Activated naive CD4-positive, alpha-beta T cell treated with anti-CD3 and anti-CD28 coated beads for 36 hours (primary cell): Measurements from ENCODE around the gene NEAT1. TPM values are rescaled to one million over a fixed set of nuclear protein-coding genes. Genes with fewer than 3 reads are reported as not detected.

ENCODE experiments used
- CTCF ChIA-PET: fragments of 350-600 bp; sonication (Branson Sonifier 250); formaldehyde crosslinking; loops from one replicate; lab custom pipeline; 2021; ENCODE audit warnings: antibody characterized with exemption; lab: Charles Lee
- DNase-seq: peaks from one replicate; pipeline ENCODE4 v3.0.0-alpha.2; 2020
- H3K27ac Mint-ChIP-seq: one replicate; pipeline ENCODE4 v1.8.0; 2021; ENCODE audit warnings: mild to moderate bottlenecking, mixed read lengths
- H3K27me3 Mint-ChIP-seq: one replicate; pipeline ENCODE4 v1.8.0; 2021; ENCODE audit warnings: low read depth, mixed read lengths
- H3K36me3 Mint-ChIP-seq: one replicate; pipeline ENCODE4 v1.8.0; 2021; ENCODE audit warnings: low read depth, mixed read lengths
- H3K4me1 Mint-ChIP-seq: one replicate; pipeline ENCODE4 v1.8.0; 2021; ENCODE audit warnings: low read depth, mixed read lengths
- H3K4me3 Mint-ChIP-seq: one replicate; pipeline ENCODE4 v1.8.0; 2021; ENCODE audit warnings: mild to moderate bottlenecking, moderate library complexity, mixed read lengths
- H3K9me3 Mint-ChIP-seq: one replicate; pipeline ENCODE4 v1.8.0; 2021; ENCODE audit warnings: mixed read lengths
- intact Hi-C: fragments of 100-400 bp; cut with micrococcal nuclease; formaldehyde crosslinking; loops from one replicate; pipeline ENCODE4 v1.15.1; 2023
- total RNA-seq, 2 experiments: library from RNA; stranded (reverse); gene quantifications; one replicate each; pipeline ENCODE4 v1.2.3, GENCODE V29; 2021

Gene NEAT1
- total RNA-seq, 2 experiments from 2014 or later: 693 to 750 TPM

DNA sequence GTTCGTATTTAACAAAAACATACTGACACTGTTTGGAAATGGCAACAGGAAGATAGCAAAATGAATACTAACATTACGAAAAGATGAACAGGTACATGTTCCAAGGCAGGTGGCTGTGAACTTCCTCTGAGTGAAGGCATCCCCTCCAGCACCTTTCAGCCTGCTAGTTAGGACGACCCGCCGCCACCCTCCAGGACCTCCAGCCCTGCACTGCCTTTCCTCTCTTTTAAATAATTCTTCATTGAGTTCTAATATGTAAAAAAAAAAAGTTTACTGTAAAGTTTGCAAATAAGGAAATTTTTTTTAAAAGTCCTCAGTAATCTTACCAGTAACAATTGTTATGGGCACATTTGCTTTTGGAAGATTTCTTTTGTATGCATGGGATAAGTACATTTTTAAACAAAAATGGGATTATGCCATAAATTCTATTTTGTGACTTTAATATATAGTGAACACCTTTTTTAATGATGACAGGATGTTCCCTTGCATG is 6.0 kb downstream of the NEAT1 start:
- H3K4me1 Mint-ChIP-seq: peaks cover 72% of the 10 kb centered on the region

DNA sequence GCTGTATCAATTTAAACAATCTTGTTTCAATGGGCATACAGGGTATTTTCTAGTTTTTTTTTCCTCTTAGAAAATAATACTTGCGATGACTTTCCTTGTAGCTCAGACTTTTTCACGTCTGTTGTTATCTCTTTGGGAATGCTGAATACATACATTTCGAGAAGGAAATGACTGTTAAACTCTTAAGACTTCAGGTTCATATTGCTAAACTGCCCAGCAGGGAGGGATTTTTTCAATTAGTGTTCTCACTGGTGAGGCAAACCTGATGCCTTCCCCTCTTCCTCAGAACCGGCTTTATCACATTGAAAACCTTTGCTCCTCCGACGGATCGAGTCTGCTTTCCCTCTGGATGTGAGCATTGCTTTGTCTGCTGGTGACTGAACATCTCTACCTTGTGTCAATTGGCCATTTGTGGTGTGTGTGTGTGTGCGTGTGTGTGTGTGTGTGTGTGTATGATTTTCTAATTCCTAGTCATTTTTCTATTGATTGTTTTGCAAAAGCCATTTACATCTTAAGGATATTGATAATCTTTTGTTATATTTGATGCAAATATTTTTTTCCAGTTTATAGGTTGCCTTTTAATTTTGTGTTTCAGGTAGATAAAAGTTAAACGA is 6.6 kb downstream of the NEAT1 start:
- intact Hi-C loops: no loop called here
- no peaks in the 10 kb centered on the region for H3K9me3 Mint-ChIP-seq

More for the DNA sequence above, 6.0 kb downstream of the NEAT1 start:
- Mint-ChIP-seq H3K27ac (peak overlapping the region; percentile 99), H3K36me3 (peaks cover 74% of the 10 kb centered on the region), H3K4me3 (peak overlapping the region; percentile 100), H3K9me3 (no peaks in the 10 kb centered on the region), H3K27me3 (peaks cover 6% of the 10 kb centered on the region)
- intact Hi-C loops: no loop called here
- DNase-seq: peak; percentile 54
- CTCF ChIA-PET: interaction anchor here (0.9 kb wide), 1 partner anchor 11 kb away, joined by 3 read pairs; no protein-coding TSS in a partner anchor

DNA sequence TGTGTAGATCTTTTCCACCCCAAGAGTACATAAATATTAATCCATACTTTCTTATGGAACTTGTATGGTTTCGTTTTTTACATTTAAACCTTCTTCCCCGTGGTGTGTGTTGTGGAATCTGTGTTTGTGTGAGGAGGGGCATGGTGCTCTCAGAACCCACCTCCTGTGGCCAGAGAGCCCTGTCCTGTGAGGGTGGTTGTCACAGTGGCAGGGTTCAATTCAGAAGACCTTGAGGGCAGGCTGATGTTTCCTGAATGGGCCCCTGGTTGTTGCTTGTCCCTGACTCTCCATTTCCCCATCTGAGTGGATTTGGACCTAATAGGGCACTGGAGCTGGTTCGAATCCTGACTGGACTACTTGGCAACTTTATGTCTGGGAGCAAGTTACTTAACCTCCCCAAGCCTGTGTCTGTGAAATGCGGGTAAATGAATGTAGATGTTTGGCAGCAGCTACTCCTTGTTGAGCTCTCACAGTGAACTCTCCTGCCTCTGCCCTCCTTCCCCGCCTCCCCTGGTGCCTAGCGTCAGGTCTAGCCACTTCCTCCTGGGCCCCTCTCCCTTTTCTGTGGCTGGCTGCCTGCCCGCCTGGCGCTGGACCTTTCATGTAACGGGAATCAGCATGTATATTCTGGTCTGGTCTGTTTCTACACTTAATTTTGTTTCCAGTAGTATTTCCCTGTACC is 7.3 kb downstream of the NEAT1 start:
- H3K27me3 Mint-ChIP-seq: no peaks in the 10 kb centered on the region
- peak overlapping the region; percentile 99 for H3K27ac Mint-ChIP-seq
- no peaks in the 10 kb centered on the region for H3K9me3 Mint-ChIP-seq
- H3K4me1 Mint-ChIP-seq: peaks cover 76% of the 10 kb centered on the region
- H3K4me3 Mint-ChIP-seq: peak overlapping the region; percentile 100
- peak; percentile 77 for DNase-seq
- CTCF ChIA-PET: interaction anchor here (1.0 to 1.5 kb wide), 8 partner anchors 9 to 82 kb away, joined by 3 to 6 read pairs (median 4); partner anchors contain the start of gene MALAT1
- H3K36me3 Mint-ChIP-seq: peaks cover 71% of the 10 kb centered on the region
- intact Hi-C loops: loop anchor here (2.0 kb wide), 1 partner anchor 13 kb away; no protein-coding TSS in a partner anchor

More for the DNA sequence above, 6.6 kb downstream of the NEAT1 start:
- CTCF ChIA-PET: interaction anchor here (0.9 kb wide), 1 partner anchor 12 kb away, joined by 3 read pairs; no protein-coding TSS in a partner anchor
- DNase-seq: peak; percentile 61
- H3K27ac Mint-ChIP-seq: peak overlapping the region; percentile 99
- peaks cover 71% of the 10 kb centered on the region for H3K36me3 Mint-ChIP-seq
- peaks cover 3% of the 10 kb centered on the region for H3K27me3 Mint-ChIP-seq
- H3K4me1 Mint-ChIP-seq: peaks cover 72% of the 10 kb centered on the region
- H3K4me3 Mint-ChIP-seq: peak overlapping the region; percentile 100

DNA sequence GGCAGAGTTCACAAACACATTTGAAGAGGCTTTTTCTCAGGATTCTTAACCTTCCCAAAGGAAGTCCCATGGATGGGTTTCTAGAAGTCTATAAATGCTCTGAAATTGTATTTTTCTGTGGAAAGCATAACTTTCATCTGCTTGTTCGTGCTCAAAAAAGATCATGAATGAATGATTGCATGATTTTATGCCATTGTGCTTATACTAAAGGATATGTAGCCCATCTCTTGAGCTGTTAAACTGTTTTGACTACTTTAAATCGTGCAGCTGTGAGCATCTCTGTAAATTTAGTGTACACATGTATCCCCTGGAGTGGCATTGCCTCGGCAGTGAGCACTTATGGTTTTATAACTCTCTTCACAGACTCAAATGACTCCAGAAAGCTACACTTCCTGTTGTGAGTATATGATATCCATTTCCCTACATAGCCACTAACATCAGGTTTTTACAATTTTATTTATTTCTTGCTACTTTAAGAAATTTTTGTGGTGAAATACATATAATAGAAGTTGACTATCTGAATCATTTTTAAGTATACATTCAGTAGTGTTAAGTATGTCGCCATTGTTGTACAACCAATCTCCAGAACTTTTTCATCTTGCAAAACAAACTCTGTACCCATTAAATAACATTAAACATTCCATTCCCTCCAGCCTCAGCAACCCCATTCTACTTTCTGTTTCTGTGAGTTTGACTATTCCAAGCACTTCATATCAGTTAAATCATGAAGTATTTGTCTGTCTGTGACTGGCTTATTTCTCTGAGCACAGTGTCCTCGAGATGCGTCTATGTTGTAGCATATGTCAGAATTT is 8.0 kb downstream of the NEAT1 start:
- H3K4me1 Mint-ChIP-seq: peaks cover 82% of the 10 kb centered on the region
- intact Hi-C loops: loop anchor here (2.0 kb wide), 1 partner anchor 14 kb away; no protein-coding TSS in a partner anchor
- CTCF ChIA-PET: interaction anchor here (1.0 to 1.5 kb wide), 8 partner anchors 10 to 81 kb away, joined by 3 to 6 read pairs (median 4); partner anchors contain the start of gene MALAT1
- peak overlapping the region; percentile 100 for H3K4me3 Mint-ChIP-seq
- peak; percentile 56 for DNase-seq
- H3K27me3 Mint-ChIP-seq: no peaks in the 10 kb centered on the region
- H3K9me3 Mint-ChIP-seq: no peaks in the 10 kb centered on the region
- H3K36me3 Mint-ChIP-seq: peaks cover 71% of the 10 kb centered on the region
- peak overlapping the region; percentile 99 for H3K27ac Mint-ChIP-seq

DNA sequence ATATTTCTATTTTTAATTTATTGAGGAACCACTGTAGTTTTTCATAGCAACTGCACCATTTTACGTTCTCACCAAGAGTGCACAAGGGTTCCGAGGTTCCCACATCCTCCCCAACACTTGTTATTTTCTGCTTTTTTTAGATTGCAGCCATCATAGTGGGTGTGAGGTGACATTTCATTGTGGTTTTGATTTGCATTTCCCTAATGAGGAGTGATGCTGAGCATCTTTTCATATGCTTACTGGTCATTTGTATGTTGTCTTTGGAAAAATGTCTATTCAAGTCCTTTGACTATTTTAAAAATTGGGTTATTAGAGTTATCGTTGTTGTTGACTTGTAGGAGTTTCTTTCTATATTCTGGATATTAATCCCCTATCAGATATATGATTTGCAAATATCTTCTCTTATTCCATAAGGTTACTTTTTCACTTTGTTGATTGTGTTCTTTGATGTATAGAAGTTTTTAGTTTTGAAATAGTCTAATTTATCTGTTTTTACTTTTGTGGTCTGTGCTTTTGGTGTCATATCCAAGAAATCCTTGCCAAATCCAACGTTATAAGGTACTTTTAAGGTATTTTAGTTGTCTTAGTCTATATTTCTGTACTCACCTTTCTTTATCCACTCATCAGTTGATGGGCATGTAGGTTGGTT is 9.0 kb downstream of the NEAT1 start:
- peak overlapping the region; percentile 47 for H3K4me3 Mint-ChIP-seq
- H3K27ac Mint-ChIP-seq: peak overlapping the region; percentile 78
- no peaks in the 10 kb centered on the region for H3K9me3 Mint-ChIP-seq
- intact Hi-C loops: loop anchor here (2.0 kb wide), 1 partner anchor 15 kb away; no protein-coding TSS in a partner anchor
- peaks cover 85% of the 10 kb centered on the region for H3K4me1 Mint-ChIP-seq
- CTCF ChIA-PET: interaction anchor here (0.5 kb wide), 1 partner anchor 136 kb away, joined by 4 read pairs; no protein-coding TSS in a partner anchor
- DNase-seq: peak; percentile 40
- H3K36me3 Mint-ChIP-seq: peaks cover 71% of the 10 kb centered on the region
- no peaks in the 10 kb centered on the region for H3K27me3 Mint-ChIP-seq

DNA sequence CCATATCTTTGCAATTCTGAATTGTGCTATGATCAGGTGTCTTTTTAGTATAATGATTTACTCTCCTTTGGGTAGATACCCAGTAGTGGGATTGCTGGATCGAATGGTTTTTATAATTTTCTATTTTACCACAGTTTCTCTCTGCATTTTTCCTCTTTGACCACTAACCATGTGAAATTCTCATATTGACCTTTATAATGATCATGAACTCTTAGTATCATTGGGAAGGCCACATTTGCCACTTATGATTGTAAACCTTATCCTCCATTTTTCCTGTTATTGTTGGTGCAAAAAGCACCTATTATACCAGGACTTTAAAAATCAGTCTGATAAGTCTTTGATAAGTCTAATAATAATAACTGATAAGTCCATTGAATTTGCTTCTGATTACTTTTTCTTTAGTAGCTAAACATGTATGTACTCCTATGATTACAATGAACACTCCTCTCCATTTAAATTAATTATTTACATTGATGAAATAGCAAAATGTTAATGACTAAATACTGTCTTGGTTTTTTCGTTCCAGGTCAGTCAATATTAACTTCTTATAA is 9.6 kb downstream of the NEAT1 start:
- CTCF ChIA-PET: interaction anchor here (0.5 to 1.3 kb wide), 6 partner anchors 8 to 136 kb away, joined by 3 to 5 read pairs (median 4); no protein-coding TSS in a partner anchor
- intact Hi-C loops: no loop called here
- no peaks in the 10 kb centered on the region for H3K9me3 Mint-ChIP-seq
- no peak for DNase-seq
- peaks cover 82% of the 10 kb centered on the region for H3K4me1 Mint-ChIP-seq
- peak overlapping the region; percentile 47 for H3K4me3 Mint-ChIP-seq
- peak overlapping the region; percentile 78 for H3K27ac Mint-ChIP-seq
- no peaks in the 10 kb centered on the region for H3K27me3 Mint-ChIP-seq
- peaks cover 69% of the 10 kb centered on the region for H3K36me3 Mint-ChIP-seq

DNA sequence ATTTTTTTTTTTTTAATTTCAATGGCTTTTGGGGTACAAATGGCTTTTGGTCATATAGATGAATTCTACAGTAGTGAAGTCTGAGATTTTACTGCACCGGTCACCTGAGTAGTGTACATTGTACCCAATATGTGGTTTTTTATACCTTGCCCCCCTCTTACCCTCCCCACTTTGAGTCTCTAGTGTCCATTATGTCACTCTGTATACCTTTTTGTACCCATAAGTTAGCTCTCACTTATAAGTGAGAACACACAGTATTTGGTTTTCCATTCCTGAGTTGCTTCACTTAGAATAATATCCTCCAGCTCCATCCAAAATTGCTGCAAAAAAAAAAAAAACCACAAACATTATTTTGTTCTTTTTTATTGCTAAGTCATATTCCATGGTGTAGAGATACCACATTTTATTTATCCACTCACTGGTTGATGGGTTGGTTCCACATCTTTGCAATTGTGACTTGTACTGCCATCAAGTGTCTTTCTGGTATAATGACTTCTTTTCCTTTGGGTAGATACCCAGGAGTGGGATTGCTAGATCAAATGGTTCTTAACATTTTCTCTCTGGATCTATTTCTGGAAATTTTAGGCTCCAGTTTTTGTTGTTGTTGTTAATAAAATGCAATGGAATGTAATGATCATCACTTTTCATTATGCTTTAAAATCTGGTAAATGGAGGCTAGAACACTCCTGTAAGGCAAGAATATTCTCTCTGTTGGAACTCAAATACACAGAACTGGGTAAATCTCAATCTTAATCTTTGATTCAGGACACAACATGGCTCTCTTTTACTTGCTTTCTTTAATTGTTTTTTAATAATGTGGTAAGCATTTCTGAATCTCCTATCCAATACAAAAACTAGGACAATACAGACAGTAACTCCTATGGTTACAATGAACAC is 10.3 kb downstream of the NEAT1 start:
- H3K4me3 Mint-ChIP-seq: no peak overlapping the region
- H3K27me3 Mint-ChIP-seq: no peaks in the 10 kb centered on the region
- peak overlapping the region; percentile 51 for H3K27ac Mint-ChIP-seq
- H3K4me1 Mint-ChIP-seq: peaks cover 80% of the 10 kb centered on the region
- no peaks in the 10 kb centered on the region for H3K9me3 Mint-ChIP-seq
- peaks cover 67% of the 10 kb centered on the region for H3K36me3 Mint-ChIP-seq
- CTCF ChIA-PET: interaction anchor here (0.6 to 1.3 kb wide), 5 partner anchors 9 to 44 kb away, joined by 3 to 5 read pairs (median 4); no protein-coding TSS in a partner anchor
- intact Hi-C loops: no loop called here
- no peak for DNase-seq

DNA sequence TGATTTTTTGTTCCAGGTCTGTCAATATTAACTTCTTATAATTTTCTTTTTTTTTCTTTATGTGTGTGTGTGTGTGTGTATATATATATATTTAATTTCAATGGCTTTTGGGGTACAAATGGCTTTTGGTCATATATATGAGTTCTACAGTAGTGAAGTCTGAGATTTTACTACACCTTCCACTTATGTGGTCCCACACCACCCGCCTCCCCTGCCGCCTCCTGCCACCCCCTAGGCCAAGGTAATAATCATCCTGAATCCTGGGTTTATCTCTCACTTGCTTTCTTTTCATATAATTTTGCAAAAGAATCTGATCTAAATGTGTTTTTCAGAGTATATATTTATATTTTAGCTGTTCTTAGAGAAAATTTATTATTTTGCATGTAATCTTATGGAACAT is 11.1 kb downstream of the NEAT1 start:
- Mint-ChIP-seq H3K9me3 (no peaks in the 10 kb centered on the region), H3K4me3 (no peak overlapping the region), H3K36me3 (peaks cover 66% of the 10 kb centered on the region), H3K27ac (no peak overlapping the region), H3K27me3 (no peaks in the 10 kb centered on the region), H3K4me1 (peaks cover 79% of the 10 kb centered on the region)
- CTCF ChIA-PET: interaction anchor here (0.8 kb wide), 1 partner anchor 111 kb away, joined by 3 read pairs; no protein-coding TSS in a partner anchor
- no peak for DNase-seq
- intact Hi-C loops: no loop called here

DNA sequence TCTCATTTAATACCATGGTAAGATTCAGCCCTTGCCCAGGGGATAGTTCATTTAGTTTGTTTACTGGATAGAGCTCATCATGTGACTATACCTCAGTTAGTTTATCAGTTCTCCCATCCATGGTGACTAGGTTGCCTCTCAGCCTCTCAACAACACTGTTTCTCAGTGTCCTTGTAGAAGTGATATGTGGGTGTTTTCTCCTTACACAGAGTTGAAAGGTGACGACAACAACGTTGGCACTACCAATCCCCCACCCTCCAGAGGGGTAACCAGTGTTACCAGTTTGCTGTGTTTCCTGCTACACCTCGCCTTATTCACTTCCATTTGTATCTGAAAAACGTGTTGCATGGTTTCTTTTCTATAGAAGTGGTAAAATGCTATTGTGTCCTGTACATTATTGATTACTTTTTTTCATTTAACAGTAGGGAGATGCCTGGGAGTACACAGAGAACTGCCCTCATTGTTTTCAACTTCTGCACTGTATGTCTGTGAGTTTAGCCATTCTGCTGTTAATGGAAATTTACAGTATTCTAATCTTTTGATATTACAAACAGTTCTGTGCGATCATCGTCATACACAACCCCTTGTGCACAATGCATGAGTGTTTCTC is 11.6 kb downstream of the NEAT1 start:
- CTCF ChIA-PET: interaction anchor here (0.8 kb wide), 1 partner anchor 110 kb away, joined by 3 read pairs; no protein-coding TSS in a partner anchor
- Mint-ChIP-seq H3K27me3 (no peaks in the 10 kb centered on the region), H3K27ac (peak overlapping the region; percentile 54)

More for the DNA sequence above, 11.6 kb downstream of the NEAT1 start:
- Mint-ChIP-seq H3K4me1 (peaks cover 82% of the 10 kb centered on the region), H3K36me3 (peaks cover 69% of the 10 kb centered on the region), H3K4me3 (peak overlapping the region; percentile 16), H3K9me3 (no peaks in the 10 kb centered on the region)
- intact Hi-C loops: no loop called here
- DNase-seq: no peak
